GM20431 (cell line): ENCODE measurements around the gene SLTM.

Experiments used
- in situ Hi-C: fragments of 300-500 bp; cut with MseI, MboI; formaldehyde crosslinking; loops from one replicate; pipeline ENCODE4 v1.15.0; 2020; ENCODE audit warnings: low sequenced_read_pairs; ENCODE audit not compliant: unreplicated experiment

The SLTM gene

GRCh38 chr15:58830556-58830955, 102.9 kb downstream of the SLTM start:
- in situ Hi-C loops, result no loop called here
